ENCODE results near the gene KDSR.

The KDSR gene, protein sequence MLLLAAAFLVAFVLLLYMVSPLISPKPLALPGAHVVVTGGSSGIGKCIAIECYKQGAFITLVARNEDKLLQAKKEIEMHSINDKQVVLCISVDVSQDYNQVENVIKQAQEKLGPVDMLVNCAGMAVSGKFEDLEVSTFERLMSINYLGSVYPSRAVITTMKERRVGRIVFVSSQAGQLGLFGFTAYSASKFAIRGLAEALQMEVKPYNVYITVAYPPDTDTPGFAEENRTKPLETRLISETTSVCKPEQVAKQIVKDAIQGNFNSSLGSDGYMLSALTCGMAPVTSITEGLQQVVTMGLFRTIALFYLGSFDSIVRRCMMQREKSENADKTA

DNA sequence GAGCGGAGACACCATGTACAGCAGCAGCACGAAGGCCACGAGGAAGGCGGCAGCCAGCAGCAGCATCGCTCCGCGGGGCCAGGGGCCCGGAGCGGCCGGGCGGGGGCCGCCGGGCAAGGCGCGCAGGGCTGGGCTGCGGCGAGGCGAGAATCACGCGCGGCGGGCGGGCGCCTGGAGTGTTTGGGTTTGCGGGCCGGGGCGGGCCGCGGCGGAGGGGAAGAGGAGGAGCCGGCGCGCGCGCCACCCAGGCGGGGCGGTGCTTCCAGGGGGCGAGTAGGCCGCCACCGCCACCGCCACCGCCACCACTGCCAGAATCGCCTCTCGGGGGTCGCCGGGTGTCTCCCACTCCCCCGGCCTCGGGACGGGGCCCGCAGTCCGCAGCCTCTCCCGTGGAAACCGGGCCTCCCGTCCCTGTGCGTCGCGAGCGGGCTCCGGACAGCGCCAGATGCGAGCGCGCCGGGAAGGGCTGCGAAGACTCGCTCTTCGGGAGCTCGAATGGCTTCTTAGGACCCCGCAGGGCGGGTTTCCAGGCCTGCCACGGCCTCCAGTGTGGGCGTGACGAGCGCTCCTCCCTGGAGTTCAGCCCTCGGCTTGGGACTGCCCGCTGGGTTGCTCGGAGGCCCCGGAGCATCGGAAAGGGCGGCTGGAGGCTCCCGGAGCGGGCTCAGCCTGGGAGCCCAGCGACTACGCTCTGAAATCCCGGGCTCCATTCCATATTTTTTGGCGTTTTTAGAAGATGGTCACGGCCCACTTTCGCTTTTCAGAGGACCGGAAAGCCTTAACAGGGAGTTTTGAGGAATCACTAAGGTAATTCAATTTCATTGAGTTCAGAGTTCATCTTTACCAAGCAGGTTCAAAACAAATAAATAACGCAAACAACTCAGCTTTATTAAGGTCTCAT is at the start of gene KDSR:
Gene KDSR (minus strand): TSS at position 154 of the 901 bp plus-strand sequence. CDS start 88 bp downstream, at position 66.
- peak within 1 kb of the TSS; percentile 91 for H3K4me3 ChIP-seq (replicated peaks; ENCODE audit: low read depth, low read length)
- peak; percentile 99 for DNase-seq (ENCODE audit: low read depth)
- TF ChIP-seq, protein P1, sequence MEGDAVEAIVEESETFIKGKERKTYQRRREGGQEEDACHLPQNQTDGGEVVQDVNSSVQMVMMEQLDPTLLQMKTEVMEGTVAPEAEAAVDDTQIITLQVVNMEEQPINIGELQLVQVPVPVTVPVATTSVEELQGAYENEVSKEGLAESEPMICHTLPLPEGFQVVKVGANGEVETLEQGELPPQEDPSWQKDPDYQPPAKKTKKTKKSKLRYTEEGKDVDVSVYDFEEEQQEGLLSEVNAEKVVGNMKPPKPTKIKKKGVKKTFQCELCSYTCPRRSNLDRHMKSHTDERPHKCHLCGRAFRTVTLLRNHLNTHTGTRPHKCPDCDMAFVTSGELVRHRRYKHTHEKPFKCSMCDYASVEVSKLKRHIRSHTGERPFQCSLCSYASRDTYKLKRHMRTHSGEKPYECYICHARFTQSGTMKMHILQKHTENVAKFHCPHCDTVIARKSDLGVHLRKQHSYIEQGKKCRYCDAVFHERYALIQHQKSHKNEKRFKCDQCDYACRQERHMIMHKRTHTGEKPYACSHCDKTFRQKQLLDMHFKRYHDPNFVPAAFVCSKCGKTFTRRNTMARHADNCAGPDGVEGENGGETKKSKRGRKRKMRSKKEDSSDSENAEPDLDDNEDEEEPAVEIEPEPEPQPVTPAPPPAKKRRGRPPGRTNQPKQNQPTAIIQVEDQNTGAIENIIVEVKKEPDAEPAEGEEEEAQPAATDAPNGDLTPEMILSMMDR (IDR thresholded peaks at IDR 0.05; ENCODE audit: low read length, missing control alignments): no peak

DNA sequence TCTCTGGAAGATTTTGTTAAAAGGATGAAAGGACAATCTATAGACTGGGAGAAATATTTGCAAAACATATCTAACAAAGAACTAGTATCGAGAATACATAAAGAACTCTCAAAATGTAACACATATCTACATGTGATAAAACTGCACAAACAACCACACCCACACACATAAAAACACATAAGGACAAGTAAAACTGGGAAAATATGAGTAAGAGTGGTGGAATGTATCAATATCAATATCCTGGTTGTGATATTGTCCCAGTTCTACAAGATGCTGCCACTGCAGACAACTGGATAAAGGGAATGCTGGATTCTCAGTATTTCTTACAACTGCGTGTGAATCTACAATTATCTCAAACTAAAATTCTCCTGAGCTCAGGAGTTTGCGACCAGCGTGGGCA is 45.9 kb upstream of the KDSR start:
- TF ChIP-seq, protein P1 (IDR thresholded peaks at IDR 0.05; ENCODE audit: low read length, missing control alignments): no peak
- H3K4me3 ChIP-seq (replicated peaks; ENCODE audit: low read depth, low read length): no peak overlapping the region
- DNase-seq (ENCODE audit: low read depth): no peak

DNA sequence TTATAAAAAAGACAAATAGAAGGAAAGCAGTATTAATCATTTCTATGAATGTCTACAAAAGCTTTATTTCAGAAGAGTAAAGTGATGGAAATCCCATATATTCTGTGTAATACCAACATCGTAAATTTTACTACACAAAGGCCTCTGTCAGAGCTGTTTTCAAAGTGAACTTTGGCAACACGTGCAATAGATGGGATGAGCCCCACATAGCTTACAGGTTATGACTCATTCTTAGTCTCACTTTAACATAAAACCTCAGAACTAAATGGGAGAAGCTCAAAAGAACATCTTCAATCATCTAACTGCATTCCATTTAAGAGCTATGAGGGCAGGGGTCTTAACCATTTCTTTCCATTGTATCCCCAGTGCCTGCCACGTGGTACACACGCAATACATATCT is 43.8 kb upstream of the KDSR start:
- peak; percentile 50 for DNase-seq (ENCODE audit: low read depth)
- TF ChIP-seq, protein P1 (IDR thresholded peaks at IDR 0.05; ENCODE audit: low read length, missing control alignments): no peak
- no peak overlapping the region for H3K4me3 ChIP-seq (replicated peaks; ENCODE audit: low read depth, low read length)

DNA sequence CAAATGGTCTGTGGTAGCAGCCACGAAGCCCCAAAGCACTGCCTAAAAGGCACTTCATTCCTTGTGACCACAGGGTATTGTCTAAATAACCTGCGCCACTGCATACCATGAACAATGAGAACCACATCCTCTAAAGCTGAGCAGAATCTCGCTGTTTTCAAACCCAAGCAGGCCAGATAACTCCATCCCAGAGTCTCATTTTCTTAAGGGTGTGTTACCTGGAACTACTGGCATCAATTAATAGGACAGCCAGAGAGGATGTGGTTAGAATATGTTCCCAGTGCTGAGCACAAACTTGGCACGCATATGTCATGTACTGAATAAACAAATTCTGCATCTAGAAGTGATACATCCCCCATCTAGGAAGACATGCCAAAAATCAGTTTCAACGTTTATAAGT is 42.3 kb upstream of the KDSR start:
- H3K4me3 ChIP-seq (replicated peaks; ENCODE audit: low read depth, low read length): no peak overlapping the region
- TF ChIP-seq, protein P1 (IDR thresholded peaks at IDR 0.05; ENCODE audit: low read length, missing control alignments): no peak
- DNase-seq (ENCODE audit: low read depth): peak; percentile 4

DNA sequence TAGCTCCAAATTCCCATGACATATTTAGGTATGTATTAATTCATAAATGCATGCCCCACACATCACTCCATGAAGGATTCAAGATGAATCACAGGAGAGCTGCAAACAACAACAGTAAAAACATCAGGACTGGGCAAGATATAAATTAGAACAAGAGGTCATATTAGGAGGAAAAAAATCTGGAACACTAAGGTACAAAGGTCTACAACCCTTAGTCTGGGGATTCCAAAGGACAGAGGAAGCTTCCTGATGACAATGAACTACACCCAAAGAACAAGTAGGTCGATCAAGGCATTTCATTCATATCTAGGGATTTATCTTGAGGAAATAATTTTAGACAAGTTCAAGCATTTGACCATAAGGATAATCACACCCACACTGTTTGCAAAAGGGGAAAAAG is 40.7 kb upstream of the KDSR start:
- no peak for DNase-seq (ENCODE audit: low read depth)
- TF ChIP-seq, protein P1 (IDR thresholded peaks at IDR 0.05; ENCODE audit: low read length, missing control alignments): no peak
- H3K4me3 ChIP-seq (replicated peaks; ENCODE audit: low read depth, low read length): no peak overlapping the region

DNA sequence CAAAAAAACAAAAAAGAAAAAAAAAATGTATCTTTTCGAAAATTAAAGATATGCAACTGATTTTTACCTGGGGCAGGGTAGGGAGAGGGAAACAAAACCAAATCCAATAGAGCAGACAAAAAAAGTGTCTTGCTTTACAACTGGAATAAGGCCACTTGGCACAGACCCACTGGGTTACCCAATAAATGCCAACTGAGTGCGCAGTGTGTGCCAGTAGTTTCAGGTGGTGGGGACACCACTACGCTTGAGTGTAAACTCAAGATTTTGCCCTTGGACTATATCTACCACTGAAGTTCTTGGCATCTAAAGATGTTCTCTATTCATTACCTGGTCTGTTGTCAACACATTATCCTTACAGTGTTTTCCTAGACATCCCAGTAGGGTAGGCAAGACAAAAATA is 39.0 kb upstream of the KDSR start:
- no peak for DNase-seq (ENCODE audit: low read depth)
- H3K4me3 ChIP-seq (replicated peaks; ENCODE audit: low read depth, low read length): no peak overlapping the region
- TF ChIP-seq, protein P1 (IDR thresholded peaks at IDR 0.05; ENCODE audit: low read length, missing control alignments): no peak
